ENCODE results near the gene QPCT.
"Not testable (repeated sequence)": the region's sequence is repeated elsewhere in the genome, so short reads cannot be mapped to it uniquely, and the experiment has no call there.

The QPCT gene

GRCh38 chr2:37358466-37358865 is 14.0 kb downstream of the QPCT start:
- DNase-seq (ENCODE audit: low read depth), result no peak

DNA sequence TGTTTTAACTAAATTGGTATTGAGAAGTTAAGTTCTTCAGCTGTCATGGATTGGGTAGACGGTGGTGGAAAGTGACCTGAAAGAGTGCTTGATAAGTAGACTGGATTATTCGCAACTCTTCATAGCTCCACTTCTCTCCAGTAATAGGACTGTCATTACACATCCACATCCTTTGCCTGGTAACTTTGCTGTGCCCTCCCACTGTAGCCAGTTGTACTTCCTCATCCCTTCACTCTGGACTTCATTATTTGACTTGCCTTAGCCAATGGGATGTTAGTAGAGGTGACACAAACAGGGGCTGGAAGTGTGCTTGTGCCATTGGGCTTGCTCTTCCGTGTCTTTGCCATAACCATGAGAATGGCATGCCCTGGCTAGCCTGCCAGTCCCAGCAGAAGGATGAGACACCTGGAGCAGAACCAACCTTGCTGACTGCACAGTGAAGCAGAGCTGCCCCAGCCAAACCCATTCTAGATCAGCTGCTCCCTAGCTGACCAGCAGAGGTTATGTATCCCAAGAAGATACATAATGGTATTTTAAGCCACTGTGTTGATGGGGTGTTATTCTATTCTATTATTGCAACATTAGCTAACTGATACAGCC is 16.9 kb downstream of the QPCT start:
- DNase-seq (ENCODE audit: low read depth), result no peak

DNA sequence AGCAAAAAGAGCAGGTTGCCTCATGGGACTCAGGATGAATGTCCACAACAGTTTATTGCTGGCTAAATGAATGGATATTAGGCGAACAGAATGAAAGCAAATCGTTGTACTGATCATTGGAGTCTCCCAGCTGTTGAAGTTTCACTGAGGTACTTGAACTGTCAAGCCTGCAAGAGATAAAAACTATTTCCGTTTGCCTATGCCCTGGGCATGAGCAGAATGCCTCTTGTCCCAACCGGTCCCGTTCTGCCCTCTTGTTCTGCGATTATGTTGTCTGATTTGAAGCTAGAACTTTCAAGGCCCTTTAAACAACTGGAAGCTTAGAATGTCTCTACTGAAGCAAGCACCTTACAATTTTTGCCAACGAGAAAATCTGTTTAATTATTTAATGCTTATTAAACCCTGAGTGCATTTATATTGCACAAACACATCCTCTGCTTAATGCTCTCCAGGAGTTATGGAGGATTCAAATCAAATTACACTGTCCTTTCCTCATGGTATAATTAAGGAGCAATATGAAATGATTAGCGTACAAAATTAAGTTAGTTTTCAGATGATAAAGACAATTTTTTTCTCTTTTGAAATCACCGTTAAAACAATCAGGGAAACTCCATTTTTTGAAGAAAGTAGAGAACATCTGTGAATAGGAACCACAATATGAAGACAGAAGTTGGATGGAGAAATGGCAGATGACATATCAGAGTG is 17.7 kb downstream of the QPCT start:
- DNase-seq (ENCODE audit: low read depth), result no peak

- DNase-seq (ENCODE audit: low read depth), result no peak
Observed at GRCh38 chr2:37364351-37364750, 19.9 kb downstream of the QPCT start.

DNA sequence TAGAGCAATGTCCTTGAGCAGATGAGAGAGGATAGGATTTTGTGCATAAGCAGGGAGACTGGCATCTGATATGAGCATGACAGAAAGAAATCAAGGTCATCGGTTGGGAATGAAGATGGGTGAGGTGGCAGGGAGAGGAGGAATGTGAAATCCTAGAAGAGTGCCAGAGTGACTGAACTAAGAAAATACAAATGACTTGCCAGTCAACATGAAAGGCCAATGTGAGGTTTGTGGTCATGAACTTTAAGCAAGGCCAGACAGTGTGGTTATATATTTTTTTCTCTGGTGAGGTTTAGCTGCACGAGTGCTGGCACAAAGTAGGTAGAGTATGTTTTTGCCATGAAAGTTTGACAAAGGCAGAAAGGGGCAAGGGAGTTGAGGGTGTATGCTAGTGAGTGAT is 21.2 kb downstream of the QPCT start:
- no peak for DNase-seq (ENCODE audit: low read depth)

GRCh38 chr2:37366773-37367172 is 22.3 kb downstream of the QPCT start:
- no peak for DNase-seq (ENCODE audit: low read depth)

DNA sequence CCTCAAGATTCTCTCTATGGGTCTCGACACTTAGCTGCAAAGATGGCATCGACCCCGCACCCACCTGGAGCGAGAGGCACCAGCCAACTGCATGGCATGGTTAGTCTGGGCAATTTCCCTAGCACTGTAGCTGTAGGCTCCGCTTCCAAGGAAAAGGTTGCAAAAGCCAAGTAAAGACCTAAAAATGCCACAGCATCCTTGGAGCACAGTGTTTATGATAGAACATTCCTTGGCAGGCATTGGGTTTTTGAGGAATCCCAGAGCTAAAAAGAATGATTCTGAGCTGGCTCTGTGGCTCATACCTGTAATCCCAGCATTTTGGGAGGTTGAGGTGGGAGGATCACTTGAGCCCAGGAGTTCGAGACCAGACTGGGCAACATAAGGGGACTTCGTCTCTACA is 22.9 kb downstream of the QPCT start:
- no peak for DNase-seq (ENCODE audit: low read depth)

- no peak for DNase-seq (ENCODE audit: low read depth)
Observed at GRCh38 chr2:37367984-37368383, 23.6 kb downstream of the QPCT start.

DNA sequence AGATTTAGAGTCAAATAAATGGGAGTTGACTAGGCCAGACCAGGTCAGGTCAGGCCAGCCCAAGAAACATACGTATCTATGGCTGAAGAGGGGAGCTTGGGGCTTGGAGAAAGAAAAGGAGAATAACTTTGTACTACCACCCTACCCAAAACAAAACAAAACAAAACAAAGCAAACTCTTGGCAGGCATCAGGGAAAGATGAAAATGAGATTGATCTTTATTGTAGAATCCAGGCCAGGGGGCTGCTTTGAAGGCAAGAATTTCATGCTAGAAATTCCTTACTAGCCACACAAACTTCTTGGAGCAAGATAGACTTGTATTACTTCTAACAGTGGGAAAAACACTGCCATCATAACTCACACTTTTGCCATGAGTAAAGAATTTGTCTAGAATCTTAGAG is 26.2 kb downstream of the QPCT start:
- DNase-seq (ENCODE audit: low read depth), result no peak

DNA sequence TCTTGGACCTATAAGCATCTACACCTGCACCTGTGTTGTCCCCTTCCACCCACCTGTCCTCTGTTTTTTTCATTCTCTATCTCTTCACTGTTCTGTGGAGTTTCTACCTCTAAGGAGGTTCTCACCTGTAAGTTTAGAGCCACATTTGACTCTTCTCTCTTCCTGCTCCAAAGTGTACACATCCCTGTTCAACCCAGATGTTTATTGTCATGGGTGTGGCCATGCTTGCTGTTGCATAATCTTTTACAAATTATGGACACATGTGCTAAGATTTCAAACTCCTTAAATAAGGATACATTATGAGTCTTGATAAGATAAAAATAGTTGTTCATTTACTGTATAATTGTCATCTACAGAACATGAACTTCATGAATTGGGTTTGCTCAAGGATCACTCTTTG is 27.6 kb downstream of the QPCT start:
- DNase-seq (ENCODE audit: low read depth), result no peak

DNA sequence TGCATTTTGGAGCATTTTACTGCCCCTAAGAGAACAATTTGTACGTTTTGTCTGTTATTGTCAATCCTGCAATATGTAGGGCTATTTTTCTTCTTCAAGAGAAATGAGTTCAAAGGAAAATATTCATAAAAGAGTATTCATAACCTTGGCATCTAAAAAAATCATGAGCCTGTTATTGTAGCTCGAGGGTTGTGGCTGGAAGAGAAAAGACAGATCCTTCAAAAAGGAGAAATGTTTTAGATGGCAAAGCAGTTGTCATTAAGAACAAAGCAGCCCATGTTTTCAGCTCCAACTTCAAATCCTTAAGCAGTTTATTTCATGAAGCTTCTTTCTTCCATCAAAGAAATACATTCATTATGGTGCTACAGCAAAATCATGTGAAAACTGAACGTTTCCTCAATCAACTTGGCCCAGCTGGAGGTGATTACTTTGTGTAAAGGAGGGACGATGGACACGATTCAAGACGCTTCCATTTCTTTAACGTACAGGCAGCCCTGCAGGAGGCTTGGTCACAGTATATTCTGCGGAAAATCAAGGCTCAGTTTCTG is 31.4 kb downstream of the QPCT start:
- no peak for DNase-seq (ENCODE audit: low read depth)

DNA sequence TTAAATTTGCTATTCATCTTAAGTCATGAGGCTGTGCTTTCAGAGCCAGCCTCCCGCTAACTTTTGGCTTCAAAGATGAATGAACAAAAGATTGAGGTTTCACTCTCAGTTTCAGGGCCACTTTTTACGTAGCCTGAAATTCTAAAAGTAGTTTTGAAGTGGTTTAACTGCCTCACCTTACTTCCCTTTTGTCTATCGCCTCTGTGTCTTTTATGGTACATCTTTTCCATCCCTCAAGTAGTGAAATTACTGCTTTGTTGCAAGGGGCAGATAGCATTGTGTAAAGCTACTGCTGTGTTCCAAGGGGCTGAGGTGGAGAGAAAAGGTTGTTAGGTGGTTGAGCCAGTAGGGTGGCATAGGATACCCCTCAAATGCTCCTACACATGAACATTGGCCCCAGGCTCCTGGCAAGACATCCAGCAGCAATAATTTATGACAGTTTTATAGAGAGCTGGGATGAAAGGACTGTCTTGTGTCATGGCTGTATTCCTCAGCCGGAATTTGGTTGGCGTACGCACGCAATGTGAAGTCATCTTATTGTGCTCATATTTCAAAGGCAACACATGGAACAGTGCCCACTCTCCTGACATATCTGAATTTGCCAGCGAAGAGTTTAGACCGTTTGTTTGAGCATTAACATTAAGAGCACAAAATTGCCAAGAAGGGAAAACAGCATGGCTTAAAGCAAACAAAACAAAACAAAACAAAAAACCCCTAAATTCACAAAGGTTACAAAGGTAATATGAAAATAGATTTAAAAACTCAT is 32.2 kb downstream of the QPCT start:
- DNase-seq (ENCODE audit: low read depth), result no peak

GRCh38 chr2:37377187-37377532 is 32.7 kb downstream of the QPCT start:
- DNase-seq (ENCODE audit: low read depth), result no peak

DNA sequence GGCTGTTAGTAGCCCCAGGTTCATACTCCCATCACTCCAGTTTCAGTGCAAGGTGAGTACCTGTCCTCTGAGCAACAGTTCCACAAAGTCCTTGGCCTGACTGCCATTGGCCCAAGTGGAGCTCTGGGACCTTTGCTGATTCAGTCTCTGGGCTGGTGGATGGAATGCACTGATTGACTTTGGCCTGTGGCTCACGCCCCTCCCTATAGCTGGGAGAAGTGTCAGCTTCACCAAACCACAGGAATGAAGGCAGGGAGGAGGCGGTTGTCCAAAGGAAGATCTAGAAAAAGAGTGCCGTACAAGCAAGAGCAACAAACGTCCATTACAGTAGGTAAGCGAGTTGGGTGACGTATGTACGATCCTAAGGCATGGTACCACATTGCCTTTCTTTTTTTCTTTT is 34.0 kb downstream of the QPCT start:
- no peak for DNase-seq (ENCODE audit: low read depth)

GRCh38 chr2:37379881-37380296 is 35.5 kb downstream of the QPCT start:
- DNase-seq (ENCODE audit: low read depth), result no peak

DNA sequence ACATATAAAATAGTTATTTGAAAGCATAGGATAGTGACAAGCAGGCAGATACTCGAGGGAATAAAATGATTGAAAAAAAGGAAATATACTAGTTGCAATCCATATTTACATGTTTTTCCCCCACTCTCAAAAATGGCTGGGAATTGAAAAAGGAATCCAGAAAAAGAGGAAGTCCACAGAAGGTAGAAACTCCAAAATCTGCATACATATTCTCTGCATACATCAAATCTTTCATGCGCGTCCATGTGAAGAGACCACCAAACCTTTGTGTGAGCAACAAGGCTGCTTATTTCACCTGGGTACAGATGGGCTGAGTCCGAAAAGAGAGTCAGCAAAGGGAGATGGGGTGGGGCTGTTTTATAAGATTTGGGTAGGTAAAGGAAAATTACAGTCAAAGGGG is 36.4 kb downstream of the QPCT start:
- not testable (repeated sequence) for DNase-seq (ENCODE audit: low read depth)

GRCh38 chr2:37384261-37384660 is 39.8 kb downstream of the QPCT start:
- DNase-seq (ENCODE audit: low read depth), result not testable (repeated sequence)

DNA sequence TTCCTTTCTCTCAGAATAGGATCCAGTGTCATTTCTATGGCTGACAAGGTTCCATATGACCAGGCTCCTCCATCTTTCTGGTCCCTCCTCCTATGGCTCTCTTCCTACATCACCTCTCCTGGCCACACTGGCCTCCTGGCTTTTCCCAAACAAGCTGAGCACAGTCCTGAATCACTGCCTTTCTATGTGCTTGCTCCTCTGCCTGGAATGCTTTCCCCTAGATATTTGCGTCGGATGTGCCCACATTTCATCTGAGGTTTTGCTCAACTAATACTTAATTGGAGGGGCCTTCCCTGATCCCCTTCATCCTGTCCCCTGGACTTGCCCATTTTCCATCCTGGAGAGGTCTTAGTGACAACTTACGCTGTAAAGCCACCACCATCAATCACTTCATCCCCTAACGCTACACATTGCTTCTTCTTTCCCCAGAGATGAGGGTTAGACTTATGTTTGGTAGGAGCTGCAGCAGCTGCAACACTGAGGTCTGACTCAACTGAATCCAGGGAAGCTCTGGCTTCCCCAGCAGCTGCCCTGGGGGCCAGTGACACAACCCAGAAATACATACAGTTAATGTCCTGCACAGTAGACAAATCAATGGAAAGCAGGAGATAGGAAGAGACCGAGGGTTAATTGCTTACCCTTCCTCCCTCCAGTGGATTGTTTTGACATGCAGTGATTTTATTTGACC is 42.9 kb downstream of the QPCT start:
- no peak for DNase-seq (ENCODE audit: low read depth)

DNA sequence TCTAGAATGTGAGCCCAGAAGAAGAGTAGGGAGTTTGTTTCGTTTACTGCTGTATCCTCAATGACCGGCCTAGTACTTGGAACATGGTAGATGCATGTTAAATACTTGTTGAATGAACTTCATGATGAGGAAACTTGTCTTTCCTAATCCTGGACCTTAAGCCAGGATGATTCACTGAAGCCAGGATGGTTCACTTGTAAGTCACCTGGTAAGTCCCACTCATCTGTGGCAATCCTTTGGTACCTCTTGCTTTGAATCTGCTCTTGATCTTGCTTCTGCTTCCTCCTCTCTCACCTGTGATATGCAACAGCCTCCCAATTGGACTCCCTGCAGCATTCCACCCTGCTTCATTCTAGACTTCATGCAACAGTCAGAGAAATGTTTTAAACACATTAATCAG is 43.6 kb downstream of the QPCT start:
- DNase-seq (ENCODE audit: low read depth), result no peak

GRCh38 chr2:37389395-37389794 is 45.0 kb downstream of the QPCT start:
- no peak for DNase-seq (ENCODE audit: low read depth)

DNA sequence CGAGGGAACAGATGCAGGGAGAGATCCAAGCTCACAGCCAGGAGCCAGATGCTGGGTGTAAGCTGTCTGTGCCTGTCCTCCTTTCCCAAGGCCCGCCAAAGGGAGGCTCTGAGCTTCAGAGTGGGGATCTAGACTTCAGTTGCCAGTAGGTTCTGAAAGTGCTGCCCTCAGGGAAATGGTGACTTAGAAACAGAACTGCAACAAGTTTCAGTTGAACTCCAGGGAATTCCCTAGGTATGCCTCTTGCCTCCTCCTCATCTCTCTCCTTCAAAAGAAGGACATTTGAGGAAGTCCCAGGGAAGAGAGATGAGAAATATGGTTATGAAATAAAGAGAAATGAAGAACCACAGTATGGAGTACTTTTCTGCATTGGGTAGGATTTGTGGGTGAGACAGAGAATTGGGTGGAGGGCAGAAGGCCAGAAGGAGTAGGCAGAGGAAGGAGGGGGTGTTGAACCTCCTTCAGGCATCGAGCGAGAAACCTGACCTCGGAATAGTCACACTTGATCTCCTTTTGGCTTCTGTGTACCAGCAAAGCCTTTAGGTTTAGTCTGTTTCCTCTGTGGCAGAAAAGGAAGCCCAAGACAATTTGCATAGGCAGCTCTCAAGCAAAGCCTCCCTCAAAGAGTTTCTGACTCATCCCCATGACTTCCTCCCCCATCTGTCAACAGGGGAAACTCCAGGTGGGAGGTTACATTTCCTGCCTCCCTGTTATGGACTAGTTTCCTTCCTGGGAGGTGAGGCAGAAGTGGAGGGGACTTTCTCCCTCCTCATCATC is 45.7 kb downstream of the QPCT start:
- no peak for DNase-seq (ENCODE audit: low read depth)

DNA sequence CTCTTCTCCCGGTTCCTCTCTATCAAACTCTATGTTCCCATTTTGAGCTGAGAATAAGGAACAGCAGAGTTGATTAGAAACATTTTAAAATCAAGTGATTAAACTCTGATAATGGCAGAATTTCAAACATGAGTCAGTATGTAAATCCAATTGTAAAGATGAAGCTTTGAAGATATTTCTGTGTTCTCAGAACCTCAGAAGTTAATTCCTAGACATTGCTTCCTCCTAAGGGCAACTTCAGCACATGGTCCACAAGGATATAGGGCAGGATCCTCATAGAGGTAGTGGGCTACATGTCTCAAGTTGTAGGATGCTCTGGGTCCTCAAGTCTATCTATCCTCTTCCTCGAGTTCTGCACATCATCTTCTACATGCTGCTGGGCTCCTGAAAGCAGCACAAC is 46.3 kb downstream of the QPCT start:
- DNase-seq (ENCODE audit: low read depth), result no peak
